Neutrophil (primary cell): ENCODE results near the gene TACR1.

Experiments used
- H3K27ac ChIP-seq: fragments of 200-600 bp; sonication (generic); 2 replicates; pipeline ENCODE4 v1.5.1; 2016; ENCODE audit warnings: mild to moderate bottlenecking, moderate library complexity
- H3K27me3 ChIP-seq: fragments of 200-600 bp; sonication (generic); 2 replicates; pipeline ENCODE4 v1.6.0; 2016; ENCODE audit warnings: mild to moderate bottlenecking
- H3K36me3 ChIP-seq: fragments of 200-600 bp; sonication (generic); 2 replicates; pipeline ENCODE4 v1.5.1; 2017
- H3K4me1 ChIP-seq, 2 experiments: fragments of 200-600 bp in 1 of 2; sonication (generic) in 1 of 2; 1 replicate in 1 of 2; 2 replicates in 1 of 2; pipeline versions ENCODE4 v1.5.1 to v1.6.1; 2013 to 2016; ENCODE audit warnings: low read depth in 1 of 2, low read length in 1 of 2, mild to moderate bottlenecking in 1 of 2, moderate library complexity in 1 of 2; ENCODE audit not compliant: control insufficient read depth in 1 of 2, insufficient read depth in 1 of 2
- H3K4me3 ChIP-seq, 2 experiments: fragments of 200-600 bp in 1 of 2; sonication (generic) in 1 of 2; 1 replicate in 1 of 2; 2 replicates in 1 of 2; pipeline ENCODE4 v1.5.1; 2013 to 2016; ENCODE audit warnings: low read depth in 1 of 2, low read length in 1 of 2, mild to moderate bottlenecking in 1 of 2, moderate library complexity in 1 of 2
- H3K9me3 ChIP-seq: fragments of 200-600 bp; sonication (generic); 2 replicates; pipeline ENCODE4 v1.5.1; 2016
- TF ChIP-seq, protein P1 (sequence below): fragments of 200-600 bp; sonication (generic); IDR thresholded peaks from 2 replicates; pipeline ENCODE4 v1.5.1; 2016; ENCODE audit warnings: antibody characterized with exemption

TACR1 gene

DNA sequence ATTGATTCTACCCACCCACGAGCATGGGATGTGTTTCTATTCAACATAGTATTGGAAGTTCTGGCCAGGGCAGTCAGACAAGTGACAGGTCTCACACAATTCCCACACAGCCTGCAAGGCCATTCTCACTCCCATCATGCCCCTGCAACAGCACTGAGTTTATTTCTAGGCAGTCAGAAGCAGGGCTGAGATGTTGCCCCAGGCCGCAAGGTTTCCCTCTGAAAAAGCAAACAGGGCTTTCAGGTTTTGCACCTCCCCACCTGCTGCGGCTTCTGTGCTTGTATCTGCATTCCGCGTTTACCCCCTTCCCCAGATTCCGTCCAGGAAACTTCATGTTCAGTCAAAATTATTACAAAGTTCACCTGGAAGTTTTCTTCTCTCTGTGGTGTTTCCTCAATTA is 9.4 kb upstream of the TACR1 start:
- TF ChIP-seq, protein P1, sequence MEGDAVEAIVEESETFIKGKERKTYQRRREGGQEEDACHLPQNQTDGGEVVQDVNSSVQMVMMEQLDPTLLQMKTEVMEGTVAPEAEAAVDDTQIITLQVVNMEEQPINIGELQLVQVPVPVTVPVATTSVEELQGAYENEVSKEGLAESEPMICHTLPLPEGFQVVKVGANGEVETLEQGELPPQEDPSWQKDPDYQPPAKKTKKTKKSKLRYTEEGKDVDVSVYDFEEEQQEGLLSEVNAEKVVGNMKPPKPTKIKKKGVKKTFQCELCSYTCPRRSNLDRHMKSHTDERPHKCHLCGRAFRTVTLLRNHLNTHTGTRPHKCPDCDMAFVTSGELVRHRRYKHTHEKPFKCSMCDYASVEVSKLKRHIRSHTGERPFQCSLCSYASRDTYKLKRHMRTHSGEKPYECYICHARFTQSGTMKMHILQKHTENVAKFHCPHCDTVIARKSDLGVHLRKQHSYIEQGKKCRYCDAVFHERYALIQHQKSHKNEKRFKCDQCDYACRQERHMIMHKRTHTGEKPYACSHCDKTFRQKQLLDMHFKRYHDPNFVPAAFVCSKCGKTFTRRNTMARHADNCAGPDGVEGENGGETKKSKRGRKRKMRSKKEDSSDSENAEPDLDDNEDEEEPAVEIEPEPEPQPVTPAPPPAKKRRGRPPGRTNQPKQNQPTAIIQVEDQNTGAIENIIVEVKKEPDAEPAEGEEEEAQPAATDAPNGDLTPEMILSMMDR, result no peak
- H3K27ac ChIP-seq, result no peak overlapping the region
- H3K4me3 ChIP-seq, result no peak overlapping the region
- H3K4me1 ChIP-seq, result no peaks in the 10 kb centered on the region
- no peaks in the 10 kb centered on the region for H3K9me3 ChIP-seq
- H3K36me3 ChIP-seq, result no peaks in the 10 kb centered on the region
- peaks cover 15% of the 10 kb centered on the region for H3K27me3 ChIP-seq

DNA sequence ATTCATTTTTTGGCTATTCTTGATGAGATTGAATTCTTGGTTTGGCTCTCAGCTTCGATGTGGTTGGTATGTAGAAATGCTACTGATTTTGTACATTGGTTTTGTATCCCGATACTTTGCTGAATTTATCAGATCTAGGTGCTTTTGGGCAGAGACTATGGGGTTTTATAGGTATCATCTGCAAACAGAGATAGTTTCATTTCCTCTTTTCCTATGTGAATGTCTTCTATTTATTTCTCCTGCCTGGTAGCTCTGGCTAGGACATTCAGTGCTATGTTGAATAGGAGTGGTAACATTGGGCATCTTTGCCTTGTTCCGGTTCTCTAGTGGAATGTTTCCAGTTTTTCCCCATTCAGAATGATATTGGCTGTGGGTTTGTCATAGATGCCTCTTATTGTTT is 5.5 kb upstream of the TACR1 start:
- H3K27me3 ChIP-seq, result peaks cover 51% of the 10 kb centered on the region

DNA sequence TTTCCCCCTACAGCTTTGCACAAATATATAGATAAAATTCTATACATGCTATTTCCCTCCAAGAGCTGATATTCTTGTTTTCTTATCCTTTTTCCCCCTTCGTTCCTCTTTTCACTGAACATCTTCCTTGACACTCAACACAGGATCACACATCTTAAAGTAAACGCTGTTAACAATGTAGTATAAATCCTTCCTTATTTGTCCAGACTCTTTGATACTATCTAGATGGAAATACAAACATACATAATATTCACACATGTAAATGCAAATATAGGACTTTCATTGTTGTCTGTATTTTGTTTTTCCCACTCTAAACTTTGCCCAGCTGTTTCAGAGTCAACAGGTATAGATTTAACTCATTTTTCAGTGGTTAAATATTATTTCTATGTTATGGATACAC is 3.0 kb upstream of the TACR1 start:
- Histone ChIP-seq H3K36me3 (no peaks in the 10 kb centered on the region), H3K27ac (no peak overlapping the region), H3K27me3 (peaks cover 76% of the 10 kb centered on the region), H3K4me3 (no peak overlapping the region), H3K9me3 (no peaks in the 10 kb centered on the region), H3K4me1 (no peaks in the 10 kb centered on the region)
- TF ChIP-seq, protein P1, result no peak

More for the DNA sequence above, 5.5 kb upstream of the TACR1 start:
- Histone ChIP-seq H3K27ac (no peak overlapping the region), H3K36me3 (no peaks in the 10 kb centered on the region), H3K9me3 (no peaks in the 10 kb centered on the region), H3K4me1 (no peaks in the 10 kb centered on the region), H3K4me3 (no peak overlapping the region)
- TF ChIP-seq, protein P1, result no peak

DNA sequence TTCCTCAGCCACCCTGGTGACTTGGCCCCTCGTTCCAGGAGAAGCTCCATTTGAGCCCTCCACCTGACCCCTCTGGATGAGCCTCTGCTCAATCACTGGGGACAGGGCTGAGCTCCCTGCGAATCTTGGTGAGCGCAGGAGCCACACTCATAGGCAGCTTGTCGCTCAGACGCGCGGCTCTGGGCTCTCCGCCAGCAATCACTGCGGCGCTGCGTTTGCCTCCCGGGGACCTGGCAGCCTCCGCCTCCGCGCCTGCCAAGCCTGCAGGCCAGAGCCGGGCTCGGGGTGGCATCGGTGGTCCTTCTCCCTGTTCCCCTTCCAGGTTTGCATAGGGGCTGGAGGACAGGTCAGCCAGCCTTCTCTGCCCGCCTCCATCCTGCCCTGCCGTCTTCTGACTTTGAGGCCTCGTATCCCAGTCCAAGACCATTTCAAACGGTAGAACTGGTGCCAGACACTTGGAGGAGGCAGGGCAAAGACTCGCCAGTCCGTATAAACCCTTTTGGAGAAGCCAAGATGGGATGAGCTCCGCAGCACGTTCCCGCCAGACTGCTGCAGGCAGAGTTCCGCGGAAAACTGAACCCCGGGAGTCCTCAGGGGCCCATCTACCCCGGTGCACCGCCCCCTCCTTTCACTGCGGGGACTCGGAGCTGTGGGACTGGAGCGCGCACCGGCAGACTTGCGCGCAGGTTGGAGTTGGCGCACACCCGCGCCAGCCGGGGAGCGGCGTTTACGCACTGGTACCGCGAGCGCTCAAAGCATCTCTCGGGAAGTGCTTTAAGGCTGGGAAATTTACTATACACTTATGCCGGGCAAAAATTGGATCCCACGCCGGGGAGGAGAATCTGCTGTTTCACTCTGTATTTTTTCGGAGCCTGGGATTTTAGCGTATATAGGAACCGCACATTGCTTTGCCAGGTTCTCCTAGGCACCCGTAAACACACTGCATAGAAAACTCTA is 1.1 kb upstream of the TACR1 start:
- no peak overlapping the region for H3K27ac ChIP-seq
- H3K27me3 ChIP-seq, result peaks cover 92% of the 10 kb centered on the region
- no peaks in the 10 kb centered on the region for H3K36me3 ChIP-seq
- no peaks in the 10 kb centered on the region for H3K4me1 ChIP-seq
- H3K9me3 ChIP-seq, result no peaks in the 10 kb centered on the region
- H3K4me3 ChIP-seq, result no peak overlapping the region
- TF ChIP-seq, protein P1, result no peak

DNA sequence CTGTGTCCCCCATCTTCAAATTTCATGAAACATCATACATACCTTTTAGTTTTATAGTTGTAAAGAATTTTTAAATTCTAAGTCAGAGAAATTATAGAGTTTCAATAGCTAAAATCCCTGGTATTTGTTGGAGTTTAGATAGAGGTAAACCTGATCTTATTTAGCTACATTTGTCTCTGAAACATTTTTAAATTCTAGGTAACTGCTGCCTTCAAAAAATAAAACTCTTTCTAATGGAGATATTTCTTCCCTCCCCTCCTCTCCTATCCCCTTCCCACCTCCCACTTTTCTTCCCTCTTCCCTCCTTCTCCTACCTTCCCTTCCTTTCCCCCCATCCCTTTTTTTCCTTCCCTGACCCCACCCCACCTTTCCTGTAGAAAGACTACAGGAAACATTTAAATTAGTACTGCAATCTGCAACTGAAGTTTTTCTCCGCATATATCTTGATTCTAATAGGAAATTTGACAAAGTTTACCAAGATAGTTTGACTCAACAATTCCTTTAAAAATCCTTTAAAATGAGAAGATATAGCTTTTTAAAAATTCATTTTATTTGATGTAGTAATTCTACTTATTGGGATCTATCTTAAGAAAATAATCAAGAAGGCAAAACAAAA is 4.1 kb downstream of the TACR1 start:
- TF ChIP-seq, protein P1, result no peak

More for the DNA sequence above, 4.1 kb downstream of the TACR1 start:
- Histone ChIP-seq H3K27me3 (peaks cover 58% of the 10 kb centered on the region), H3K9me3 (no peaks in the 10 kb centered on the region), H3K27ac (no peak overlapping the region), H3K4me1 (no peaks in the 10 kb centered on the region), H3K36me3 (no peaks in the 10 kb centered on the region), H3K4me3 (no peak overlapping the region)
